RPMI7951 (cell line): ENCODE measurements around the gene FBXO15. TPM values are rescaled to one million over a fixed set of nuclear protein-coding genes. Genes with fewer than 3 reads are reported as not detected.
A peak's percentile ranks its signal among the peaks of the same experiment; 100 is the strongest.

ENCODE experiments used
- DNase-seq: peaks from one replicate; pipeline ENCODE4 v3.0.0-alpha.2; 2012; ENCODE audit warnings: low read depth
- total RNA-seq: library from RNA; depleted of rRNA; stranded (reverse); fragments of >200 nt; shearing (Covaris generic); gene quantifications from 2 replicates; pipeline ENCODE4 v1.2.3, GENCODE V29; 2014

FBXO15 gene
- total RNA-seq, 1 experiment from 2014 or later: 0.96 TPM

DNA sequence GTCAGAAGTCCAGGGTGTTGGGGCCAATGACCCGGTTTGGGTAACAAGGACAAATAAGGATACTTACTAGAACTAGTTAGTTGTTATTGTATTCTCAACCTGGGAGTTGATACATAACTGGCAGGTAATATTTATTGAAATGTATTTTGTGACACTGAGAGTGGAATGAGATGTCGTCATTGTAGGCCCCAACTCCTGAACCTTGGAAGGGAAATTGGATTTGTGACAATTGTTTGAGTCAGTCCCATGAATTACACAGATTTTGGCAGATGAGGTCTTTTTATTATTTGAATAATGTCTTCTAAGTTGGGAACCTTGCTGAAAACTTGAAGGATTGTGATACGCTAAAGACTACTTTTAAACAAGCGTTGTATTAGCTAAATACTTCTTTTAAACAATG is 5.7 kb upstream of the FBXO15 start:
- no peak for DNase-seq

DNA sequence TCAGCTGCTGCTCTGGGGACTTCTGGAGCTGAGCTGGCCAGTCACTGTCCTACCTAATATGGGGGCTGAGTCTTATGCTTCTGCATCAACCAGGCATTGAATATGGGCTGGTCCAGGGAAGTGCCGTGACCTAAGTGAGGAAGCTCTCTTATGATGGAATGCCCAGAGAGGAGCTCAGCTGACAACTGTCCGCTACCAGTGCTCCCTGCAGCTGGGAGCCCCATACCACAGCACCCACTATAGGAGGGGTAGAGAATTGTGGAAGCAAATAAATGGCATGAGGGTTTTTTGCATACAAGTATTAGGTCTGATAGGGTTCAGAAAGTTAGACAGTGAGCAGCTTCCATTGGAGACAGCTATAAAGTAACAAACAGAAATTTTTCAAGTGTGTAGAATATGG is 5.2 kb upstream of the FBXO15 start:
- DNase-seq: no peak

DNA sequence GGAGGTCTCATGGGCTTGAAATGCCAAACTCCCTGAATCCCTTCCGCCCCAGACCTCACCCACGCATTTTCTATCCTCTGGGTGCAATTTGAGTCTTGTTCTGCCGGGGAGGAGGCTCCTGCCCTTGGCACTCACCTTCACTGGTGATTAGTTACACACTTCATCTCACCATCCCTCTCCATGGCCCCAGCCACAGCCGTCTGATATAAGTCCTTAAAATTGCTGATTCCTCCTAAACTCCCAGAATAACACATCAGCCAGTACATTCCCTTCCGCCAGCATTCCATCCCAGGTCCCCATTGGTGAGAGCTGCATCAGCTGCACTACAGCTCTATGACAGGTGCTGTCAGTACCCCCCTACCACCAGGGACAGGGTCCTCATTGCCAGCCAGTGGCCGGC is 4.6 kb upstream of the FBXO15 start:
- no peak for DNase-seq

DNA sequence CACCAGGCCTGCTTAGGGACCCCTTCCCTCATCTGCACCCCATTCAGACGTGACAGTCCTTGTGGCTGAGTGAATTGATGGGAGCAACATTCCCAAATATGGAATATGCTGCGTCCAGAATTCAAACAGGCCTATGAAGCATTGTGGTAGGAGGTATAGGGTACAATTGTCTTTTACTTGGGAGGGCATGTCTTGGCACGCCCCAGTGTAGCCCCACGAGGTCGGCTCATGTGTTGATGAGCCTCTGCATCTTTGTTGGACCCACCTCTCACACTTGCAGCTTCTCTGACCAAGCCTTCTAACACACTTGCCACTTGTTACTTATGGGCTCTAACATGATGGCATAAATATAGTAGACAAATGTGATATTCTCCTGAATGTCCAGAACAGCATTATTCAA is 2.2 kb upstream of the FBXO15 start:
- no peak for DNase-seq

DNA sequence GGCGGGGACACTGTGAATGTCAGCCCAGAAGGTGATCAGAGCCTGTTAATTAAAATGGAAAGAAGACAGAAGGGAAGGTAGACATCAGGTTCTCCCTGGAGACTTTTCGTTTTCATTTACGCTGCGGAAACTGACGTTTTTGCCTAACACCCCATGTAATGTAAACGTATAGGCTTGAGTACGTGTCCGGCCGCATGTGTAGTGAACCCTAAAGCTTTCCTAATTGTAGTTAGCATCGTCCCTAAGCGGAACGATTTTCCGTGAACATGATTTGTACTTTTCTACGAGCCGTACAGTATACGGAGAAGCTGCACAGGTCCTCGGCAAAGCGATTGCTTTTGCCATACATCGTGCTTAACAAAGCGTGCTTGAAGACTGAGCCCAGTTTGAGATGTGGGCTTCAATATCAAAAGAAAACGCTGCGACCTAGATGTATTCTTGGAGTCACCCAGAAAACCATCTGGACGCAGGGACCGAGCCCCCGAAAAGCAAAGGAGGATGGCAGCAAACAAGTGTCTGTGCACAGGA is 973 bp upstream of the FBXO15 start:
- no peak for DNase-seq

DNA sequence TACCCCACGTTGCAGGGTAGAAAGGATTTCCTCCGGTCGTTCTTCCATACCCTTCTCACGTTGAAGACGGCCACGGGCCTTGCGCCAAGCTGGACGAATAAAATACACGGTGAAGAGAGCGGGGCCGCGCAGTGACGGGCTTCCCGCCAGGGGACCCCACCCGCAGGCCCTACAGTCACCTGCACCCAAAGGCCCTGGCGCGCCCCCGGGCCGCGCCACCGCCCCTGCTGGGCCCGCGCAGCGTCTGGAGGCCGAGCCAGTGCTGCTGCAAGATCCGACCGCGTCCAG is 199 bp downstream of the FBXO15 start:
- no peak for DNase-seq

DNA sequence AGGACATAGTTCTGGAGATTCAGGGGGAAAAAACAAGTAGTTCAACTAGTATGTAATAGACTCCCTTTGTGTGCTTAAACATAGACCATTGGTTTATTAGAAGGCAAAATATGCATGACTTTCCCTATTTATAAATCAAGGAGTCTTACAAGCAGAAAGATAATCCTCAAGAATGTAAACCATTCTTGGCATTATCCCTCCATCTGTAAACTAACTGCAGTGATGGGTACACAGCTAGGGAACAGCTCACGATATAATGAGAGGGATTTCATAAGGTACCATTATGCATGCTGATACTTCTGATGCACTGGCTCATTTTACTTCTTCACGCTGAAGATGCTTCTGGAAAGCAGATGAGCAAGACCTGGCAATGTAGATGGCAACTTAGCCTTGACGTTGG is 878 bp downstream of the FBXO15 start:
- DNase-seq: no peak

DNA sequence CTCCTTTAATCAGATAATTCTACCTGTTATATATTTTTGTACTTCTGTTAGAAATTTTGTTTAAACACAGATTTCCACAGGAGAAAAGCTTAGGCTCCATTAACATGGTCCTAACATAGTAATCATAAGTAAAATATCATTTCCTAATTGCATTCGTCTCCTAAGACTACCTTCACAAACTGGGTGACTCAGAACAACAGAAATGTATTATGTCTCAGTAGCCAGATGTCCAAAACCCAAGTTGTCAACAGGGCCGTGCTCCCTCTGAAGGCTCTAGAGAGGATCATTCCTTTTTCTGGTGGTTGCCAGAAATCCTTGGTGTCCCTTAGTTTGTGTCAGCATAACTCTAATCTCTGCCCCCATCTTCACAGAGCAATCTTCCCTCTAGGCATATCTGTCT is 5.4 kb downstream of the FBXO15 start:
- DNase-seq: peak; percentile 18

DNA sequence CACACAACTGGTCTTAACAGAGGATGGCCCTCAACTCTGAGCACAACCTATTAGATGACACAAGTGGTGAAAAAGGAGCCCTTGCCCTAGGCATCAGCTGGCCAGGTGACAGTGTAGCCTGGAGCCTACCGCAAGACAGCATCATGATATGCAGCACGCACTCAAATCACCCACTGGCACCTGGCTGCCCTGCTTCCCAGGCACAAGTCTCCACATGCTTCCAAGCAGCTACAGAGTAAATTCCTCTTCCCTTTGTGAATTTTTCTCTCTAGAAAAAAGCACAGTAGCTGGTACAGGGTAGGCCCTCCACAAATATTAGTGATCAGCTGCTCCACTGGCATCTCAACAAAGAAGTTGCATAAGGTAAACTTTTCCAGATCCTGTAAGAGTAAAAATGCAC is 6.0 kb downstream of the FBXO15 start:
- no peak for DNase-seq

DNA sequence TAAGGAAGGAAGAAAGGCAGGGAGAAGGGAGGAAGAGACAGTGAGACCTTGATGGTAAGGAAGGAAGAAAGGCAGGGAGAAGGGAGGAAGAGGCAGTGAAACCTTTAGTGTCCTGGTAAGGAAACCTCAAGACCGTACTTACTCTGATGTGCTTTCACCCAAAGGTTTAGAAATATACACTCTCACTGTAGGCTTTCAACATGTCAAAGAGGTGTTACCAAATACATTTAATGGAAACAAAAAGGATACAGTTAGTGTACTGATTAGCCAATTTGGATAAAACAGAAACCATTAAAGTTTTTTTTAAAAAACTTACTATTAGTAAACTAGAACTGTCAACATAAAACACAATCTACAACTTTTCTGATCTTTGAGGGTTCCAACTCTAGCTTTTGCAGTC is 7.1 kb downstream of the FBXO15 start:
- no peak for DNase-seq

DNA sequence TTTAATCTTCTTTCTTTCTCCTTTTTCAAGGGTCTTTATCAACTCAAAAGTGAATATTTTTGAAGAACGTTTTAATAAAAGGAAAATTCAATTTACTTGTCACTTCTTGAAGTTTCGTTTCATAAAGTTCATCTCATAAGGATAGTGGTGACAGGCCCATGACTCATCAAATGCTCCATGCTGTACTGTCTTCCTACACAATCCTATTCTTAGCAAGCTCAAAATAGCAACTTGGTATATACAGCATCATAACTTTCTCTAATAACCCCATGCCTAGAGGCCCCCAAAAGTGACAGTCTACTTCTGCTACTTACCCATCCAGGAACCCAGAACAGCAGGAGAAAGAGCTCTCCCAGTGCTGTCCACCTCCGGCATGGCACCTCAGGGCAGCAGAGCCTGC is 7.7 kb downstream of the FBXO15 start:
- DNase-seq: peak; percentile 67

DNA sequence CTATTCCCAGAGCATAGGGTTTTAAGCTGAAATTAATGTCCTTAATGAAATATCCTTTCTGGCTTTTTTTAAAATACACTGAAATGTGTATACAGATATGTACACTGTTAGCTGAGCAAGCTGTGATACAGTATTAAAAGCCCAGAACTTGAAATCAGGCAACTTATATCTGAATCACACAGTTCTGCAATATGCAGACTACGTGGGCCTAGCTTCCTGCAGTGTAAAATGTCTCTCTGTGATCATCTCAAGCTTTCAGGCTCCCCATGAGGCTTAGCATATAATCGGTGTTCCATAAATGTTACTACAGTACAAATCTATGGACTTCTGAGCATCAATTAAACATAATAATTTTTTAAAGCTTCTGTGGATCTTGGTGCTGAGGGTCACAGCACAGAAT is 8.2 kb downstream of the FBXO15 start:
- no peak for DNase-seq

DNA sequence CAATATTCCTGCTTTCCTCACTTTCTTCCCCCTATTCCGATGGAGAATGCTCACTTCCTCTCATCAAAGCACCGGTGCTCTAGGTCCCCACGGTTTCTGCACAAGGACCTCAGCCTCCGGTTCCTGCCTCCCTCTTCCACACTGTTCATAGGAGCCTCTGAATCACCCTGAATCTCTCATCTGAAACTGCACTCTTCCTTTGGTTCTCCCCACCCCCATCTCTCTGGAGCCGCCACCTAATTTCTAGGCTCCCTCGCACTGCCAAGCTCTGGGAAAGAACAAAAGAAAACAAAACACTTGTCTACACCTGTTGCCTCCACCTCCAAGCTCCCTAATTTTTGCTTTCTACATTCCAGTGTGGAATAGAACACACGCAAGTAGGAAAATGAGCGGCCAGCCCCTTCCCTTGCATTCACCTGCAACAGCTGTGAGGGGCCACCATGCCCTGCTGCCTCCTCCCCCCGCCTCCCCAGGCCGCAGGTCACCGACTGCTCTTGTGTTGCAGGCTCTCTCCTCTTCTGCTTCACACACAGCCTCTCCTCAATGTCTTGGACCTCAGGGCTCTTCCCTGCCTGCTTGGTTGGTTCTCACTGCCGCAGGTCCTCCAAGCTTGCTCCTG is 9.6 kb downstream of the FBXO15 start:
- DNase-seq: no peak

DNA sequence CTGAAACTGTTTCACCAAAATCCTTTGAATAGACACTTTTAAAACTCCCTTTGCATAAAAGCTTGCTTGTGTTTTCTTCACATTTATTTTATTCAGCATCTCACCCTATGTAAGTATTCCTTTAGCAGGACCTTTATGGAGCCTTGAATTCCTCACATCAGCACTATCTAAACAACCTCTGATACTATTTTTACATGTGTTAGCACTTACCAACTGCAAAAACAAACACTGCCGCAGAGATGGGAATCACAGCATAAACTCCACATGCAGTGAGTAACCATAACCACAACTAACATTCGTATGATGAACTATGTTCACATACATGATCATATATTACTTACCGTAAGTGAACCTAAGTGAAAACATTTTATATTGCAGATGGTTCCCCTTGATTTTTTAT is 15.4 kb downstream of the FBXO15 start:
- no peak for DNase-seq

DNA sequence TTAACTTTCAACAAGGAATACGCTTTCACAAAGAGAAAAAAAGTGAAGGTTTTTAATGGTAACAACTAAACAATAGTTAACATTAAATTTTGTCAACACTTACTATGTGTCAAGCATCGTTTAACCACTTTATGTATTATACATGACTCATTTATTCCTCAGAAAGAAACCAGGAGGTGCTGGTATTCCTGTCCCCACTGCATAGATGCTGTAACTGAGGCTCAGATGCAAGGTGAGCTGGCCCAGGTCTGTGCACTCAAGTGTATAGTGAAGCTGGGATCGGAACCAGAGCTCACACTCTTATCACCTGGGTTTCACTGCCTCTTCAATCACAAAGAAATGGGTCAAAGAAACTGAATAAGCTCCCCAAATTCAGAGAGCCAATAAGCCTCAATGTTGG is 16.5 kb downstream of the FBXO15 start:
- DNase-seq: no peak

DNA sequence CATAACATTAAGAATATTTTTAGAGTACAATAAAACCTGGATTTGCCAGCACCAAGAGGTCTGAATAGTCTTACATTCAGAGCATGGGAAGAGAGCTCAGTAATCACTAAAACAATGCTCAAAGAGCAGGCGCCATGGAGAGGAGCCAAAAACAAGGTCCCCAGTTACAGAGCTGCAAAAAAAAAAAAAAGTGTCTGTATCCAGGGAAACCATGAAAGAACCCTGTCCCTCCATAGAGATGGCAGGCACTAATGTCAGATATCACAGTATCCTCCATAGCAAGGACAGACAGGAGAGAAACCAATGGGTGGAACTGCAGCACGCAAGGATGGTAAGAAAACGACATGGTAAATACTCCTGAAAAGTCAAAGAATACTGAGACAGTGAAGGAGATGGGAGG is 19.5 kb downstream of the FBXO15 start:
- DNase-seq: no peak

DNA sequence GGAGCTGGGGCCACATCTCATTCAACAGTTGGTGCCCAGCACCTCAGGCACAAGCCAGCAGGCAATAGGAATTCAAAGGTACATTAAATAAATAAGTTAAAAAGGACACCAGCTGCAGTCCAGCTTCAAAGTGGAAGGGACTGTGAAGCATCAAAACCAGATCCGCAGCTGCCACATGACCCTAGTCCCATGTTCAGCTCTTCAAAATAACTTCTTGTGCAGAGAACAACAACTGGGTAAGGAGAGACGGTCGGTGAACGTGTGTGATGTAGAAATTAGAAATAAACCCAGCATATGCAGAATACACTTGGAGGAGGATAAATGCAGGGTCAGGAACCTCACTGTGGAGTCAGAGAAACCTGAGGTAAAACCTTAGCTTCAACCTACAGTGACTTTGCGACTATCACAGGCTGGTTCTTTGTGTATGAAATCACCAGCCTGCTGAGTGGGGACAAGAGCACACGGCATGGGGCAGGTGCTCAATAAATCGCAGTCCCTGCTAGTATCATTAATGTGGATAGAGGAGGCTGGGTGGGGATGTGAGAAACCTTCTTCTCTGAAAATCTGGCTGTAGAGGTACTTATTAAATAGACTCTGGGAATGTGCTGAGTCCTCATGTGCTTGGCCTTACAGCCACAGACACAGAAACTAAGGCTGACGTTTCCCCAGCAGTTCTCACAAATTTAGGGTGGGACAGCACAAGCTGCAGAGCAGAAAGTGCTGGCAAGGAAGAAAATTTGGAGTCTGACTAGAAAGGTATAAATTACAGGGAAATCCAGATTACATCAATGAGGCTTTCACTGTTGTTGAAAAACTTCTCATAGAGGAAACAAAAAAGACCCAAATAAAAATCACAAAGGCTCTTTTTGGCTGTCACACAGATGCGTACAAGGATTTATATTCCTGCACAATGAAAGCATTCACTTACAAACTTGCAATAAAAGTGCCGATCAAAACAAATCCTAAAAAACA is 20.7 kb downstream of the FBXO15 start:
- DNase-seq: no peak

DNA sequence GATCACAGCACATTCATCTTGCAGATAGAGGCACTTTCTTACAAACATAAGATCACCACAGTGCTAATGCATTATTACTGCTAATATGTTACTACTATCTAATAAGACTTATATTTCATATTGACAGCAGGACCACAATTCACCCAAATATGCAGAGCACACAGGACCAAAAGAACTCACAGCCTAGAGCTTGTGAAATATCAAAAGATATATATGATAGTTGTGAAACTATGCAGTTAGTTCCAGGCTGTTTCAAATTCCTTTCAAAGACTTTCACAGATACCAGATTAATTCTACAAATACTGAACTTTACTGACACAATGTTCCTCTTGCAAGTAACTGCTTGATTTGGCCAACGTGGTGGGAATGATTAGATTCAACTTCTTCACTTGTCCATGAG is 23.0 kb downstream of the FBXO15 start:
- DNase-seq: no peak

DNA sequence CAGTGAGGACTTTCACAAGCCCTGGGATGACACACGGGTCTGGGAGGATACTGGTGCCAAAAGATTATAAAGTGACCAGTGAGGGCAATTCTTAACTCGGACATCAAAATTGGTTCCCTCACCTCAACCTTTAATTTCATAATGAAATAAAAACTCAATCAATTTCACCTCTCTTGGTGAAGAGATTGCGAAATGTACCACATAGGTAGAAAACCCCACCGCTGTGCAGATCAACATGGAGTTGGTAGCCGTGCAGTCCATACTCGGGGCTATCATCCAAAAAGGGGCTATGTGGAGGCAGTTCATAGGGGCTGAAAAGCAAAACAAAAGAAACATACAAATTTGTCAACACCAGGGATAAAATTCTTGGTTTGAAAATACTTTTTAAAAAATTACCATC is 24.4 kb downstream of the FBXO15 start:
- DNase-seq: no peak

DNA sequence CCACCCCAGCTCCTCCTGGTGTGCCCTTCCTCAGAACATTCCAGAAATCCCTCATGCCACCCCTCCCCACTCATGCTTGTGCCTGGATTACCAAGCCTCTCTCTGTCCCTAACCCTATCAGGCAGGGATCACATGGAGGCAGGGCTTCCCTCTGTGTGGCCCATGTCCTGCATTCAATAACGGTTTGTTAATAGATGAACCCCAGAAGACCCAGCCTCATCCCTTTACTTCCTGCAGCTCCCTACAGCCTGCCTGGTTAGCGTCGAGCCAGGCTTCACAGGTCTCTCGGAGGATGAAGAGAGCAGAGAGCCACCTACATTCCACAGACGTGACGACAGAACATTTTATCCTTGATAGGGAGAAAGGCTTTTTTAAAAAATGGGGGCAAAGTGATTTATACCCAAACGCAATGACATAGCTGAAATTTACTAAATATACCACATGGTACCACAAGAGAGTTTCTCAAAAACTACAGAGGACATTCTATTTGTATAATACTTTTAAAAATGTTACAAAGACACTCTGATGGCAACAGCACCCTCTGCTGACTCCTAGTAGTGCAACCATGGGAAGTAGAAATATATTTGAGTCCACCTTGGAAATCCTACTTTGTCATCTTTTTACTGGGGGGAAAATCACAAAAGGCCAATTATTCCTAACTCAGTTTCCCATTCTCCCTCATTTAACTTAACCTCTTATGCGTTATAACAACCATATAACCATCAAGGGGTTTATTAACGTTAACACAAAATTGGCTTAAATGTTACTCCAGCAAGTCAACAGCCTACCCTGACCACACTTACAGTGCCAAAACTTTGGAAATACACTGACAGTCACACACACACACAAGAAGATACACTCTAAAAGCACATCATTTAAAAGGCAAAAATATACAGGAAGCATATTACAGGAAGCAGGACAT is 30.7 kb downstream of the FBXO15 start:
- DNase-seq: peak; percentile 45

DNA sequence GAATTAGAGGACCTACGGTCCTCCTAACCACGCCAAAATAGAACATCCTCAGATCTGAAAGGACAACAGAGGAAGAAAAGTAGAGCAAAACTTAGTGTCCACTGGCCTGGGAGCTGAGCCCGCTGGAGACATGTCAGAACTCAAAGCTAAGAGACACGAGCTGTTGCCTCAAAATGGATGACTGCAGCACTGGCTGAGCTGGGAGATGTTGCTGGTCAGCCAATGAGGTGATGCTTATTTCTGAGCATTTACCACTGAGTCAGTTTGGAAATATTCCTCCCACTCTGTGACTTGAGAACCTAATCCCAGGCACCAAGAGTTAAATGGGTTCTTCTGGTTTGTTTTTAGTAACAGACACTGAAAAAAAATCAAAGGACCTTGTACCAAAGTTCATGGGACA is 32.6 kb downstream of the FBXO15 start:
- DNase-seq: peak; percentile 32

DNA sequence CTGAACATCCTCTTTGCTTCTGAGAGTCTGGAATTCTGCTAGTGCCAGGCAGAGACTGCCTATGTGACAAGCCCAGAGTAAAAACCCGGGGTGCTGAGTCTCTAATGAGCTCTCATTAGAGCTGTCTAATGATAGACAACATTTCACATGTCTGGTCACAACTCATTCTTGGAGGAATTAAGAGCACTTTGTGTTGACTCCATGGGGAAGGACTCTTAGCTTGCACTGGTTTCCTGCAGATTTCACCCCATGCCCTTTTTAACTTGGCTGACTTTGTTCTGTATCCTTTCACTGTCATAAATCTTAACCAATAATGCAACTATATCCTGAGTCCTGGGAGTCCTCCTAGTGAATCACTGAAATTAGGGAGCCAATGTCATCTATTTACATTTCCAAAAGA is 33.5 kb downstream of the FBXO15 start:
- DNase-seq: no peak
